GM19238 (cell line): Measurements from ENCODE around the gene HAP1.
"Not testable (repeated sequence)": the region's sequence is repeated elsewhere in the genome, so short reads cannot be mapped to it uniquely, and the experiment has no call there.

ENCODE experiments used
- DNase-seq: peaks from one replicate; pipeline ENCODE4 v3.0.0; 2011; ENCODE audit warnings: low spot score; ENCODE audit not compliant: insufficient read length

The HAP1 gene

GRCh38 chr17:41725134-41725533 lies 9.3 kb downstream of the HAP1 start:
- no peak for DNase-seq

- no peak for DNase-seq
Observed at GRCh38 chr17:41724476-41725050, 9.9 kb downstream of the HAP1 start.

- DNase-seq, result no peak
Observed at GRCh38 chr17:41723801-41724475, 10.5 kb downstream of the HAP1 start.

- no peak for DNase-seq
Observed at GRCh38 chr17:41722231-41722630, 12.2 kb downstream of the HAP1 start.

GRCh38 chr17:41718287-41718645 lies 16.2 kb downstream of the HAP1 start:
- DNase-seq, result no peak

GRCh38 chr17:41717408-41718286 lies 16.8 kb downstream of the HAP1 start:
- DNase-seq, result no peak

- no peak for DNase-seq
Observed at GRCh38 chr17:41711669-41712400, 22.6 kb downstream of the HAP1 start, which contains the start of gene GAST. Gene GAST (plus strand): TSS chr17:41712331. CDS start chr17:41715437, 3,106 bp downstream.

- no peak for DNase-seq
Observed at GRCh38 chr17:41710472-41711090, 23.9 kb downstream of the HAP1 start.

- DNase-seq, result no peak
Observed at GRCh38 chr17:41707803-41708669, 26.4 kb downstream of the HAP1 start.

- DNase-seq, result no peak
Observed at GRCh38 chr17:41705271-41705991, 29.0 kb downstream of the HAP1 start.

- no peak for DNase-seq
Observed at GRCh38 chr17:41702712-41703111, 31.7 kb downstream of the HAP1 start.

GRCh38 chr17:41700843-41701242 lies 33.6 kb downstream of the HAP1 start:
- not testable (repeated sequence) for DNase-seq

- DNase-seq, result no peak
Observed at GRCh38 chr17:41697122-41697962, 37.1 kb downstream of the HAP1 start.

- DNase-seq, result peak; percentile 69
Observed at GRCh38 chr17:41695954-41696757, 38.3 kb downstream of the HAP1 start.

- DNase-seq, result no peak
Observed at GRCh38 chr17:41695134-41695661, 39.2 kb downstream of the HAP1 start.

GRCh38 chr17:41692722-41693521 lies 41.5 kb downstream of the HAP1 start:
- DNase-seq, result no peak
